GM12878 (cell line): Measurements from ENCODE around the gene RIOK1. TPM values are rescaled to one million over a fixed set of nuclear protein-coding genes. Genes with fewer than 3 reads are reported as not detected.

Experiments
- BHLHE40 ChIP-seq, 2 experiments: fragments of 450-650 bp in 1 of 2; IDR thresholded peaks; 2 replicates each; pipeline ENCODE4 v1.6.1; 2011 to 2017; ENCODE audit warnings: low read depth in 2 of 2, borderline replicate concordance in 1 of 2, improper control_type of control experiment in 1 of 2, low read length in 1 of 2, mild to moderate bottlenecking in 1 of 2
- CUX1 ChIP-seq: IDR thresholded peaks from 2 replicates; pipeline ENCODE4 v1.6.1; 2012; ENCODE audit warnings: improper control_type of control experiment, low read depth, low read length; ENCODE audit not compliant: insufficient replicate concordance
- GATAD2B ChIP-seq: fragments of 450-650 bp; conservative IDR thresholded peaks from 2 replicates; pipeline ENCODE4 v1.6.1; 2017; ENCODE audit warnings: low read depth, mild to moderate bottlenecking, moderate library complexity
- MLLT1 ChIP-seq: fragments of 450-650 bp; IDR thresholded peaks from 2 replicates; pipeline ENCODE4 v1.6.1; 2016; ENCODE audit warnings: mild to moderate bottlenecking
- NFYB ChIP-seq: IDR thresholded peaks from 2 replicates; pipeline ENCODE4 v1.6.1; 2011; ENCODE audit warnings: low read depth, mild to moderate bottlenecking, low read length, improper control_type of control experiment, moderate library complexity; ENCODE audit not compliant: insufficient read depth
- POU2F2 ChIP-seq: IDR thresholded peaks from 3 replicates; pipeline ENCODE4 v1.6.1; 2011; ENCODE audit warnings: low read depth, mild to moderate bottlenecking, low read length, borderline replicate concordance
- SKIL ChIP-seq: fragments of 450-650 bp; IDR thresholded peaks from 2 replicates; pipeline ENCODE4 v1.6.1; 2017; ENCODE audit warnings: mild to moderate bottlenecking, low read depth, inconsistent platforms; ENCODE audit not compliant: poor library complexity, severe bottlenecking
- SREBF1 ChIP-seq: IDR thresholded peaks from 2 replicates; pipeline ENCODE4 v1.6.1; 2012; ENCODE audit warnings: mild to moderate bottlenecking, low read length
- SRF ChIP-seq, 2 experiments: IDR thresholded peaks; 2 replicates each; pipeline ENCODE4 v1.6.1; 2011; ENCODE audit warnings: low read depth in 2 of 2, low read length in 2 of 2, mild to moderate bottlenecking in 1 of 2, moderate library complexity in 1 of 2
- STAT3 ChIP-seq: IDR thresholded peaks from 2 replicates; pipeline ENCODE4 v1.6.1; 2011; ENCODE audit warnings: low read depth, low read length, improper control_type of control experiment
- TBL1XR1 ChIP-seq: IDR thresholded peaks from 2 replicates; pipeline ENCODE4 v1.6.1; 2012; ENCODE audit warnings: low read depth, low read length, improper control_type of control experiment
- ZBTB40 ChIP-seq: fragments of 450-650 bp; IDR thresholded peaks from 2 replicates; pipeline ENCODE4 v1.6.1; 2016; ENCODE audit warnings: mild to moderate bottlenecking, moderate library complexity, borderline replicate concordance
- polyA plus RNA-seq, 11 experiments: library from polyadenylated mRNA; depleted of rRNA in 4 of 11; unstranded in 6 of 11; stranded (reverse) in 5 of 11; fragments of >200 nt; fragmentation: Nextera tagmentation in 4 of 11; fragmentation: Illumina TruSeq in 1 of 11; extraction: Ambion mirVana in 4 of 11; extraction: Trizol in 1 of 11; gene quantifications; 1 replicate in 1 of 11; 2 replicates in 10 of 11; pipeline versions ENCODE4 v1.2.1 to v1.2.3, GENCODE V29; 2011 to 2016; ENCODE audit warnings: inconsistent platforms in 2 of 11, missing spikeins in 2 of 11, low read depth in 1 of 11
- total RNA-seq, 4 experiments: library from RNA; depleted of rRNA in 3 of 4; stranded (reverse); fragments of >200 nt in 3 of 4; fragmentation: Illumina TruSeq in 1 of 4; extraction: Trizol in 1 of 4; gene quantifications; 2 replicates each; pipeline versions ENCODE4 v1.2.1 to v1.2.3, GENCODE V29; 2013 to 2021

RIOK1 gene
- total and polyA plus RNA-seq, 10 of the 15 experiments (the other 5 are each of a cell fraction or from before 2014, with no cell fraction given), result 16.1 to 44.6 (median 33.7) TPM

GRCh38 chr6:7367408-7367807 is 22.2 kb upstream of the RIOK1 start (continued):
- TF ChIP-seq ZBTB40 (no peak), CUX1 (no peak), MLLT1 (no peak), SKIL (no peak), BHLHE40 (IDR thresholded peaks at IDR 0.05; ENCODE audit: borderline replicate concordance in 1 of 2, low read depth in 2 of 2, low read length in 1 of 2) (no peak), SREBF1 (no peak), GATAD2B (no peak), NFYB (no peak), POU2F2 (no peak), SRF (IDR thresholded peaks at IDR 0.05; ENCODE audit: low read depth in 2 of 2, low read length in 2 of 2) (no peak), STAT3 (no peak), TBL1XR1 (no peak)
- TF ChIP-seq, all 136 proteins: peak for 0
